ENCODE results near the gene OTOF. TPM values are rescaled to one million over a fixed set of nuclear protein-coding genes. Genes with fewer than 3 reads are reported as not detected.

Gene OTOF
- total RNA-seq, 2 donors from 2014 or later = 0.26 TPM; not detected in 1

DNA sequence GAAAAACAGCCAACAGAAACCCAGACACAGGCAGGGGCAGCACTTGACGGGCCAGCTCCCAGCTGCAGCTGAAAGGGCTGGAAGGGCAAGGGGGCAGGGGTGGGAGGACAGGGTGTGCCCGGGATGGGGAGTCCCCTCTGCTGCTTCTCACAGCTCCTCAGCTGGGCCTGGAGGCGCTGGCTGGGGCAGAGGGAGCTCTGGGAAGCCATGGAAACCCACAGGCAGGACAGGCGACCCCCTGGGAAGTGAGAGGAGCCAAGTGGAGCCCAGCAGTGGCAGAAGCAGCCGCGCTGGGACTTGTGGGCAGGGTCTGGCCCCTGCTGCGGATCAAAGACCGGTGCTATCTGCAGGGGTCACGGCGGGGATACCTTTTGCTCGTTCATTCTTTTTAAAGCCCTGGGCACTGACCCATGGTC lies 20.7 kb downstream of the OTOF start:
- Histone ChIP-seq H3K27me3 (no peaks in the 10 kb centered on the region), H3K9me3 (no peaks in the 10 kb centered on the region), H3K36me3 (replicated peaks in 1 of 2; ENCODE audit: insufficient read depth in 1 of 2, low read depth in 2 of 2) (no peaks in the 10 kb centered on the region), H3K4me3 (no peak overlapping the region), H3K4me1 (no peaks in the 10 kb centered on the region), H3K27ac (no peak overlapping the region)
- no peak for ATAC-seq
- no peak for DNase-seq
- 93 to 96% methylated on average over 7 to 11 of the region's 11 CpGs for WGBS, 2 donors
- intact Hi-C loops (cut with DNase I) = no loop called here
- TF ChIP-seq, protein P1, sequence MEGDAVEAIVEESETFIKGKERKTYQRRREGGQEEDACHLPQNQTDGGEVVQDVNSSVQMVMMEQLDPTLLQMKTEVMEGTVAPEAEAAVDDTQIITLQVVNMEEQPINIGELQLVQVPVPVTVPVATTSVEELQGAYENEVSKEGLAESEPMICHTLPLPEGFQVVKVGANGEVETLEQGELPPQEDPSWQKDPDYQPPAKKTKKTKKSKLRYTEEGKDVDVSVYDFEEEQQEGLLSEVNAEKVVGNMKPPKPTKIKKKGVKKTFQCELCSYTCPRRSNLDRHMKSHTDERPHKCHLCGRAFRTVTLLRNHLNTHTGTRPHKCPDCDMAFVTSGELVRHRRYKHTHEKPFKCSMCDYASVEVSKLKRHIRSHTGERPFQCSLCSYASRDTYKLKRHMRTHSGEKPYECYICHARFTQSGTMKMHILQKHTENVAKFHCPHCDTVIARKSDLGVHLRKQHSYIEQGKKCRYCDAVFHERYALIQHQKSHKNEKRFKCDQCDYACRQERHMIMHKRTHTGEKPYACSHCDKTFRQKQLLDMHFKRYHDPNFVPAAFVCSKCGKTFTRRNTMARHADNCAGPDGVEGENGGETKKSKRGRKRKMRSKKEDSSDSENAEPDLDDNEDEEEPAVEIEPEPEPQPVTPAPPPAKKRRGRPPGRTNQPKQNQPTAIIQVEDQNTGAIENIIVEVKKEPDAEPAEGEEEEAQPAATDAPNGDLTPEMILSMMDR (IDR thresholded peaks at IDR 0.05) = no peak
- no peak for TF ChIP-seq POLR2A (IDR thresholded peaks at IDR 0.05)

DNA sequence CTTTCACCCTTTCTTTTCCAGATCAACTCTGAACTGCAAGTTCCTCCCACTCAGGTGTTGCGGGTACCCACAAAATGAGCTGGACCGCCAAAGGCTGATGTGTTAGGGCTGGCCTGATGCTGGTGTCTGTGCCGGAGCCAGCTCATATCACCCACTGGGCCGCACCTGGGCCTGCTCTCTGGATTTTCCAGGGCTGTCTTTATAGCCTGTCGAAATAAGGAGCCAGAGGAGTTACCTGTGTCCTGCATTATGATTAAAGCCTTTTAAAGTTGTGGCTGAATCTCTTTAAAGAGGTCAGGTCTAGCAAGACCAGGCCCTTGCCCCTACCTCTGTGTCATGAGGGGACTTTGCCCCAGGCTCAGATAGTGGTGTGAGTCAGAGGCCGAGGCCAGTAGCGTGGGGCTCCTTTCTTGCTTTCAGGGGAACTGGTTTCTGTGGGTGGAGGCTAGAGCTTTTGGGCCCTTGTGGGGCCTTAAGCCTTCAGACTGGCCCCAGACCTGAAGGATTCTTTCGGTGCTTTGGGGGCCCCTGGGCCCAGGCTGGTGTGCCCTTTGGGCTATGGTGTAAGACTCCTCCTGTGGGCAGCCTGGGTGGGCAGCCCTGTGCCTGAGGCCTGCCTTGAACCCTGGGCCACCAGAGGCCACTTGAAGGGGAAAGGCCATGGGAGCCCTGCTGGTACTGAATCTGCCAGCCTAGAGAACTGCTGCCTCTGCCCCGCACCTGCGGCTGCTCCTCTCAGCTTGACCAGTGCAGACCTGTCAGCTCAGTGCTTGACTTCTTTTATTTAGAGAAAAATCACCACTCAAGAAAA lies 21.3 kb downstream of the OTOF start:
- Histone ChIP-seq H3K27me3 (no peaks in the 10 kb centered on the region), H3K36me3 (replicated peaks in 1 of 2; ENCODE audit: insufficient read depth in 1 of 2, low read depth in 2 of 2) (no peaks in the 10 kb centered on the region), H3K27ac (no peak overlapping the region), H3K4me3 (no peak overlapping the region), H3K4me1 (no peaks in the 10 kb centered on the region), H3K9me3 (no peaks in the 10 kb centered on the region)
- intact Hi-C loops (cut with DNase I) = no loop called here
- no peak for TF ChIP-seq POLR2A (IDR thresholded peaks at IDR 0.05)
- TF ChIP-seq, protein P1 (IDR thresholded peaks at IDR 0.05) = no peak
- WGBS, 2 donors = 80 to 83% methylated on average over 7 to 10 of the region's 10 CpGs
- ATAC-seq (no peak), DNase-seq (peak in 2 of 4 donors; percentile 23 to 71)

DNA sequence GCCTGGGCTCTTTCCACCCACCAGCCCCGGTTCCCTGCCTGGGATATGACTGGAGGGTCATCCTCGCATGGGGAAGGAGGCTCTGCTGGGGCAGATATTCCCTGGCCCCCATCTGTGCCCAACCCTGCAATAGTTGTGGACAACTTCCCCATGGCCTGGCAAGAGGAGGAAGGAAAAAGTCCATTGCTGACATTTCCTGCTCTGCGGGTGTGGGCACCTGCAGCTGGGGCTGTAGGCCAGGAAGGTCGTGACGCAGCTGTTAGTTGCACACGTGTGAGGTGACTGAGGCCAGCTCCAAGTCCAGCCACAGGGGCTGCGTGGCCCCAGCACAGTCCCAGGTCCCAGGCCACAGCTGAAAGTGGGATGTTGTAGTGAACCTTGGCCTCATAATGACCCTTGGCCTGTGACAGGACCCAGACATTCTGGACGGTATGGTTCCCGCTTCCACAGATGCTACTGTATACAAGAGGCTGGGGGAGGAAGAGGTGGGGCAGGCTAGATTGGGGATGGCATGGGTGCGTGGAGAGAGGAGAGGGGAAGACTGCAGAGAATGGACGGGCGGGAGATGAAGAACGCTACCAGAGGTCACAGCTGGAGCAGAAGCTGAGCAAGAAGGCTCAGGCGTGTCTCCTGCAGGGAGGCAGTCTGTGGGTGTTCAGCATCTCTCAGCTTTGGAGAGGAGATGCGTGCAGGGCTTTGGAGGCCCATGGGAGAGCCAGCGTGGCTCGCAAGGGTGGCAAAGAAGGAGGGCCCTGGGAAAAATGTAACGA lies 22.1 kb downstream of the OTOF start:
- no peaks in the 10 kb centered on the region for H3K9me3 ChIP-seq
- peak in 3 of 4 donors; percentile 29 to 58 (median 48) for DNase-seq
- TF ChIP-seq, protein P1 (IDR thresholded peaks at IDR 0.05) = no peak
- no peak for TF ChIP-seq POLR2A (IDR thresholded peaks at IDR 0.05)
- no peak overlapping the region for H3K27ac ChIP-seq
- H3K27me3 ChIP-seq = no peaks in the 10 kb centered on the region
- 74 to 83% methylated on average over 13 to 16 of the region's 18 CpGs for WGBS, 2 donors
- H3K36me3 ChIP-seq (replicated peaks in 1 of 2; ENCODE audit: insufficient read depth in 1 of 2, low read depth in 2 of 2) = no peaks in the 10 kb centered on the region
- no peaks in the 10 kb centered on the region for H3K4me1 ChIP-seq
- no peak overlapping the region for H3K4me3 ChIP-seq
- intact Hi-C loops (cut with DNase I) = no loop called here
- peak; percentile 29 for ATAC-seq

DNA sequence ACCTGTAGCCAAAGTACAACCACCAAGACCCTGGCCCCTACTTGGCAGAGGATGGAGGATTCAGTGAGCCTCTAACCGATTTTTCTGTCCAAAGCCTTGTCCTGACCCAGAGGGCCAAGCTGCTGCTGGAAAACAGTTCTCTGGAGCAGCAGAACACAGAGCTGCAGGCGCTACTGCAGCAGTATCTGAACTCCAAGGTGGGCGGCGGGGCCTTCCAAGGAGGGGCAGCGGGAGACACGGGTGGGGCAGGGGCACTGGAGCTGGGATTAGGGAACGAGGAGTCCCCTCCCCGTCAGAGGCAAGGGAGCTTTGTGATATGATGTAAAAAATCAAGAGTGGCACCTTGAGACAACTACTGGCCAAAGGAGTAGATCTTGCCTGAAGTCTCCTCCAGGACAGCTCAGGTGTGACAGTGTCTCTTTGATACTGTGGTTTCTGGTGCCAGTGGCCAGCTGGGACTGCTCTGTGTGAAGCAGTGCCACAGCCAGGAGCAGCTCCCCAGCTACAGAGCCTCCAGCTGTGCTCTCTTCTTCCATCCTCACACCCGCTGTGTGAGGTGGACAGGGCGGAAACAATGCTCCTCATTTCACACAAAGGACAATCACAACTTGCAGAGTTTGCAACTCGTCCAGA lies 22.8 kb downstream of the OTOF start:
- Histone ChIP-seq H3K4me3 (no peak overlapping the region), H3K4me1 (no peaks in the 10 kb centered on the region), H3K36me3 (replicated peaks in 1 of 2; ENCODE audit: insufficient read depth in 1 of 2, low read depth in 2 of 2) (no peaks in the 10 kb centered on the region), H3K27me3 (no peaks in the 10 kb centered on the region), H3K27ac (no peak overlapping the region), H3K9me3 (no peaks in the 10 kb centered on the region)
- no peak for ATAC-seq
- 85 to 92% methylated on average over 9 to 11 of the region's 11 CpGs for WGBS, 2 donors
- intact Hi-C loops (cut with DNase I) = no loop called here
- no peak for DNase-seq
- TF ChIP-seq POLR2A (IDR thresholded peaks at IDR 0.05) = no peak
- TF ChIP-seq, protein P1 (IDR thresholded peaks at IDR 0.05) = no peak

All from body of pancreas (tissue), 4 donors.